Left renal cortex interstitium (tissue), 4 donors: ENCODE data around the gene SPRYD3. TPM values are rescaled to one million over a fixed set of nuclear protein-coding genes. Genes with fewer than 3 reads are reported as not detected.

Source experiments
- DNase-seq, 4 donors: peaks; one replicate each; pipeline ENCODE4 v3.0.0-alpha.2; 2013; ENCODE audit warnings: low read depth in 4 of 4, low spot score in 2 of 4, missing footprints in 1 of 4
- polyA plus RNA-seq, 4 donors: library from polyadenylated mRNA; unstranded; fragments of 120-200 nt; gene quantifications; one replicate each; pipeline ENCODE4 v1.2.1, GENCODE V29; 2013; ENCODE audit not compliant: insufficient read length in 4 of 4

Gene SPRYD3
- polyA plus RNA-seq, 4 donors: 17.2 to 22.9 (median 20.0) TPM

- DNase-seq: no peak
These were observed 7.2 kb upstream of the SPRYD3 start for GRCh38 chr12:53086361-53086760.

DNA sequence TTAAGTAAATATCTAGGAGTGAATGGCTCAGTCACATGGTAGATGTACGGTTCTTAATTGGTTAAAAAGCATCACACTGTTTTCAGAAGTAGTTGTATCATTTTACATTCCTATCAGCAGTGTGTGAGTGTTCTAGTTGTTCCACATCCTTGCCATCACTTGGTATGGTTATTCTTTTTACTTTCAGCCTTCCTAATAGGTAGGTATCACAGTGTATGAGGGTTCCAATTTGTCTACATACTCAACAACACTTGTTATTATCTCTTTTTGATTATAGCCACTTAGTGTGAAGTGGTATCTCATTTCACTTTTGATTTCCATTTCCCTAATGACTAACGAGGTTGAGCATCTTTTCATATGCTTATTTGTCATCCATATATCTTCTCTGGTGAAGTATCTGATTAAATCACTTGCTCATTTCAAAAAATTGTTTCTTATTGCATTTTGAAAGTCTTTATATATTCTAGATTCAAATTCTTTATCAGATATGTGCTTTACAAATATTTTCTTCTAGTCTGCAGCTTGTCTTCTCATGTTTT lies 3.5 kb upstream of the SPRYD3 start:
- no peak for DNase-seq

DNA sequence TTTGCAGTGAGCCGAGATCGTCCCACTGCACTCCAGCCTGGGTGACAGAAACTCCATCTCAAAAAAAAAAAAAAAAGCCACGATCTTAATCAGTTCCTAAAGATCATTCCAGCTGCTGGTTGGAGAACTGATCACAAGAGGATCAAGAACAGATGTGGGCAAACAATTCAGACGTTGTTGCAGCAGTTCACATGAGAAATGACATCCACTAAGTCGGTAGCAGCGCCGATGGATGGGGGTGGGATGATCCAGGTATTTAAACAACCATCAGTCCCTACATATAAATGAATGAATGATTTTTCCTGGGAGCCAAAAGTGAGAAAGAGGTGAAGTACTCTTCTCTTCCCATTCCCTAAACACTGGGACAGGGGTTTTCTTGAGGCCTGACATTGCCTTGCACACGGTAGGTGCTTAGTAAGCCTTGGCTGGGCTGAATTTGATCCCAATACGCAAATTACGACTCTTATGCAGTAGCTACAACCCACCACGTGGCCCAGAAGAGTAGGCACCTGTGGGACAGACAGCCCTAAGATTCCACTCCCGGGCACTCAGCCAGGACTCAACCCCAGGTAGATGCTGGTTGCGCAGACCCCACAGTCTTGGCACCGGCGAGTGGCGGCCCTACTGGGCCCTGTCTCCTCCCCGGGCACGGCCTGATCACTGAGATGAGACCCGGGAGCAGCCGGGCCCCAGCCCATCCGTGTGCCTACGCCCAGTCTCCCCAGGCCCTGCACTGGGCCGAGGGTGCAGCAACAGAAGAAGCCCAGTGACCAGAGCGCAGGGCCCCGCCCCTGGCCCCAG lies 565 bp downstream of the SPRYD3 start:
- no peak for DNase-seq

GRCh38 chr12:53077030-53077429 lies 2.2 kb downstream of the SPRYD3 start:
- no peak for DNase-seq

DNA sequence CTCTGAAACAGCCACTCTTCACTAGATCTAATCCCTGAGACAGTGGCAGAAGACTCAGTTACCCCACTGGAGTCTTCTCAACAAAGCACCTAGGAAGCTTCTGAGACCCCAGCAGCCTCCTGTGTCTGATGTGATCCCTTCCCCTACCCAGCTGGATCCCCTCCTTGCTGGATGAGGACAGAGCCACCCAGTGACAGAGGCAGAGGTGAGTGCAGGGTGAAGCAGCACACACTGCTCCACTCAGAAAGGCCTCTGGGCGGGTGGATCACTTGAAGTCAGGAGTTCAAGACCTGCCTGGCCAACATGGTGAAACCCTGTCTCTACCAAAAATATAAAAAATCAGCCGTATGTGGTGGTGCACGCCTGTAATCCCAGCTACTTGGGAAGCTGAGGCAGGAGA lies 2.7 kb downstream of the SPRYD3 start:
- no peak for DNase-seq

GRCh38 chr12:53074999-53075370 lies 4.2 kb downstream of the SPRYD3 start:
- DNase-seq: no peak

- DNase-seq: no peak
These were observed 4.7 kb downstream of the SPRYD3 start for GRCh38 chr12:53074283-53074998.

GRCh38 chr12:53073881-53074280 lies 5.3 kb downstream of the SPRYD3 start:
- DNase-seq: no peak

- no peak for DNase-seq
These were observed 7.3 kb downstream of the SPRYD3 start for GRCh38 chr12:53071591-53072551.

- DNase-seq: no peak
These were observed 8.2 kb downstream of the SPRYD3 start for GRCh38 chr12:53070877-53071492.

GRCh38 chr12:53069621-53070410 lies 9.4 kb downstream of the SPRYD3 start:
- DNase-seq: no peak

GRCh38 chr12:53068811-53069585 lies 10.2 kb downstream of the SPRYD3 start:
- no peak for DNase-seq

- no peak for DNase-seq
These were observed 11.0 kb downstream of the SPRYD3 start for GRCh38 chr12:53067993-53068770.

DNA sequence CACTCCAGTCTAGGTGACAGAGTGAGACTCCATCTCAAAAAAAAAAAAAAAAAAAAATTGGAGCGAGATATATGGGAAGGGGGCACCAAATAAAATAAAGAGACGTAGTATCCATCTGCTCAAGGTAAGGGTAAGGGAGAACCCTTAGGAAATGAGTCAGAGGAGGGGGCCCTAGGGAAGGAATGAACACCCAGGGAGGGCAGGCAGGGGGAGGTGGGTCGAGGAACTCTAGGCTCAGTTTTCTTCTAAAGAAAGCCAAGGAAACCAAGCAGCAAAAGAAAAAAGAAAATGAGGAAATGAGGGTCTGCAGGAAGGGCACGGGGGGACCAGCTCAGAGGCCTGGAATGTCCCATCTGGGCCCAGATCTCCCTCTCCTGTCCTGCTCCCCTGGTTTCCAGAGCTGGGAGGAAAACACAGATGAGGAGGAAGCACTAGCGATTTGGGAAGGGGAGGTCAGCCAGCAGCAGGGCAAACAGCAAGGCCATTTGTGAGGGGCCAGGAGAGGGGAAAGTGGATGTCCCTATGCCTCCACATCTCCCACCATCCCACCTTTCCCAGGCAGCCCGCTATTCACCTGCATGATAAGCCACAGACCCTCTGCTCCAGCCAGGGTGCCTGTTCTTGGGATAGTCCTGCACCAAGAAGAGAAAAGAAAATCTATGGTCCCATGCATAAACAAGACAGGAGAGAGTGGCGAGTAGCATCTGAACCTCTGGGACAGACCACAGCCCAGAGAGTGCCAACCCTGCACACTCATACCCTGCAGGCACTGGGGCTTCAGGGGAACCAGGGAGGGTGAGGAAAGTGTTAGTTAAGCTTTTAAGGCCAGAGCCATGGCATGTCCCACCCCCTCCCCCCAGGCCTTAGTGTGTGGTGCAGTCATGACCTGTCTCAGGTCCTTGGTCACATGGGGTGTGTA lies 11.9 kb downstream of the SPRYD3 start:
- DNase-seq: no peak

- DNase-seq: no peak
These were observed 12.9 kb downstream of the SPRYD3 start for GRCh38 chr12:53065975-53066931.

- DNase-seq: no peak
These were observed 13.7 kb downstream of the SPRYD3 start for GRCh38 chr12:53065470-53065869.
